Adrenal gland (tissue), 5 donors: Measurements from ENCODE around the gene PIK3C2G.

Experiments
- POLR2A ChIP-seq, 2 donors: fragments of 450-650 bp; IDR thresholded peaks; one replicate each; pipeline ENCODE4 v1.6.1; 2017; ENCODE audit warnings: antibody characterized with exemption in 2 of 2, mild to moderate bottlenecking in 2 of 2, moderate library complexity in 1 of 2
- TF ChIP-seq, protein P1 (sequence below), 6 experiments: fragments of 450-650 bp in 4 of 6; fragments of 200-600 bp in 2 of 6; sonication (generic) in 1 of 6; IDR thresholded peaks; 1 replicate in 5 of 6; 2 replicates in 1 of 6; pipeline versions ENCODE4 v1.5.1 to v1.8.0; 2016 to 2021; ENCODE audit warnings: antibody characterized with exemption in 6 of 6, mild to moderate bottlenecking in 2 of 6, moderate library complexity in 1 of 6
- donor health status: DM: no; HTN: no; CAD: no.

DNA sequence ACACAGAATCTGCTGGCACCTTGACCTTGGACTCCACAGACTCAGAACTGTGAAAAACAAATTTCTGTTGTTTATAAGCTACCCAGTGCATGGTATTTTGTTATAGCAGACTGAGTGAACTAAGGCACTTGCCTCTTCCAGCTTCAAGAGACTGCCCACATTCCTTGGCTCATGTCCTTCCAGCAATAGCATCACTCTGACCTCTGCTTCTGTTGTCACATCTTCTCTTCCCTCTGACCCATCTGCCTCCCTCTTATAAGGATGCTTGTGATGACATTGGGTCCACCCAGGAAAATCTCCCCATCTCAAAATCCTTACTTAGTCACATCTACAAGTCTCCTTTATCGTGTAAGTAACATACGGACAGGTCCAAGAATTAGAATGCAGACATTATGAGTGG lies 200.4 kb downstream of the PIK3C2G start:
- TF ChIP-seq, protein P1, sequence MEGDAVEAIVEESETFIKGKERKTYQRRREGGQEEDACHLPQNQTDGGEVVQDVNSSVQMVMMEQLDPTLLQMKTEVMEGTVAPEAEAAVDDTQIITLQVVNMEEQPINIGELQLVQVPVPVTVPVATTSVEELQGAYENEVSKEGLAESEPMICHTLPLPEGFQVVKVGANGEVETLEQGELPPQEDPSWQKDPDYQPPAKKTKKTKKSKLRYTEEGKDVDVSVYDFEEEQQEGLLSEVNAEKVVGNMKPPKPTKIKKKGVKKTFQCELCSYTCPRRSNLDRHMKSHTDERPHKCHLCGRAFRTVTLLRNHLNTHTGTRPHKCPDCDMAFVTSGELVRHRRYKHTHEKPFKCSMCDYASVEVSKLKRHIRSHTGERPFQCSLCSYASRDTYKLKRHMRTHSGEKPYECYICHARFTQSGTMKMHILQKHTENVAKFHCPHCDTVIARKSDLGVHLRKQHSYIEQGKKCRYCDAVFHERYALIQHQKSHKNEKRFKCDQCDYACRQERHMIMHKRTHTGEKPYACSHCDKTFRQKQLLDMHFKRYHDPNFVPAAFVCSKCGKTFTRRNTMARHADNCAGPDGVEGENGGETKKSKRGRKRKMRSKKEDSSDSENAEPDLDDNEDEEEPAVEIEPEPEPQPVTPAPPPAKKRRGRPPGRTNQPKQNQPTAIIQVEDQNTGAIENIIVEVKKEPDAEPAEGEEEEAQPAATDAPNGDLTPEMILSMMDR (IDR thresholded peaks at IDR 0.05) = no peak
- no peak for TF ChIP-seq POLR2A (IDR thresholded peaks at IDR 0.05)
